ACHN (cell line): ENCODE measurements around the gene PRAMEF7.
"Not testable (repeated sequence)": the region's sequence is repeated elsewhere in the genome, so short reads cannot be mapped to it uniquely, and the experiment has no call there.

Source experiments
- DNase-seq: peaks from one replicate; pipeline ENCODE4 v3.0.0-alpha.2; 2015
- in situ Hi-C: cut with HindIII; loops from 2 replicates; pipeline ENCODE4 v1.10.0; 2017; ENCODE audit warnings: low sequenced_read_pairs, low pct_ligation_motif_present, low pct_unique_long_range_greater_than_20kb

PRAMEF7 gene

DNA sequence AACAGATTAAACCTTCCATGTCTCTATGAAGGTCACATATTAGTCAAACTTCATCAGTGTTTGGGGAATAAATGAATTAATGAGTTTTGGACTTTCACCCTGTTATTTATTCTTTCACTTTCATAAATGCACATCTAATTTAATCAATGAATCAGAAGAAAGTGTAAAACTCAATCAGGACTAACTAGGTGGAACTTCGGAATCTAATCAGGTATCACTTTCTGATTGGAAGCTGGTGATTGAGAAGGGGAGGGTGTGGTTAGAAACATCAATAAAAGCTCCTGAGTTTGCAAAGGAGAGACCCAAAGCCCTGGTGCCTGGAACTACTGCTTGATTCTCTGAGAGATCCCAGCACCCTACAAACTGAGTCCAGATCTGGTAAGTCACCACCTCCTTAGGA, at the start of gene PRAMEF7:
PRAMEF7 (plus strand) TSS at position 301 of the 400 bp plus-strand sequence. CDS start 1,083 bp downstream, outside the sequence.
- DNase-seq, in situ Hi-C loops: not testable (repeated sequence)

DNA sequence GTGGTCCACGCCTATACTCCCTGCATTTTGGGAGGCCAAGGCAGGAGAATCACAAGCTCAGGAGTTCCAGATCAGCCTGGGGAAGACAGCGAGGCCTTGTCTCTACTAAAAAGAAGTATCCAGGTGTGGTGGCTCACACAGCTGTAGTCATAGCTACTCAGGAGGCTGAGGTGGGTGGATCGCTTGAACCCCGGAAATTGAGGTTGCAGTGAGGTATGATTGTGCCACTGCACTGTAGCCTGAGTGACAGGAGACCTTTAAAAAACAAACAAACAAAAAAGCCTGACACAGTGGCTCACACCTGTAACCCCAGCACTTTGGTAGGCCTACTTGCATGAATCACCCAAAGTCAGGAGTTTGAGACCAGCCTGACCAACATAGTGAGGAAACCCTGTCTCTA, 38.0 kb upstream of the PRAMEF7 start:
- in situ Hi-C loops, DNase-seq: not testable (repeated sequence)

DNA sequence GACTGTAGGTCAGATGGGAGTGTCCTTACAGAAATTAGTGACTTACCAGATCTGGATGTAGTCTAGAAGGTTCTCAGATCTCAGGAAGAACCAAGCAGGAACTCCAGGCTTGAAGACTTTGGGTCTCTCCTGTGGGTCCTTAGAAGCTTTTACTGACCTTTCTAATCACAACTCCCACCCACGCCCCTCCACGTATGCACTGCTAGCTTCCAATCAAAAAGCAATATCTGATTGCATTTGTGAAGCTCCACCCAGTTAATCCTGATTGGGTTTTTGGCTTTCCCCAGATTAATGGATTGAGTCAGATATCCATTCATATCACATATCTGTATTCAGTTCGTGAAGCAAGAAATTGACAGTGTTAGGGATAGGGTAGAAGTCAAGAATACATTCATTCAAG, 30.3 kb upstream of the PRAMEF7 start, which contains the start of gene PRAMEF4:
PRAMEF4 (minus strand) TSS at position 101 of the 400 bp plus-strand sequence. CDS start 2,807 bp downstream, outside the sequence.
- in situ Hi-C loops, DNase-seq: not testable (repeated sequence)

DNA sequence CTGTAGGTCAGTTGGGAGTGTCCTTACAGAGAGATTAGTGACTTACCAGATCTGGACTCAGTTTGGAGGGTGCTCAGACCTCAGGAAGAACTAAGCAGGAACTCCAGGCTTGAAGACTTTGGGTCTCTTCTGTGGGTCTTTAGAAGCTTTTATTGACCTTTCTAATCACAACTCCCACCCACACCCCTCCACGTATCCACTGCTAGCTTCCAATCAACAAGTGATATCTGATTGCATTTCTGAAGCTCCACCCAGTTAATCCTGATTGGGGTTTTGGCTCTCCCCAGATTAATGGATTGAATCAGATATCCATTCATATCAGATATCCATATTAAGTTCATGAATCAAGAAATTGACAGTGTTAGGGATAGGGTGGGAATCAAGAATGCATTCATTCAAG, 18.2 kb upstream of the PRAMEF7 start, which contains the start of gene PRAMEF10:
PRAMEF10 (minus strand) TSS at position 101 of the 400 bp plus-strand sequence. CDS start 2,423 bp downstream, outside the sequence.
- in situ Hi-C loops, DNase-seq: not testable (repeated sequence)

DNA sequence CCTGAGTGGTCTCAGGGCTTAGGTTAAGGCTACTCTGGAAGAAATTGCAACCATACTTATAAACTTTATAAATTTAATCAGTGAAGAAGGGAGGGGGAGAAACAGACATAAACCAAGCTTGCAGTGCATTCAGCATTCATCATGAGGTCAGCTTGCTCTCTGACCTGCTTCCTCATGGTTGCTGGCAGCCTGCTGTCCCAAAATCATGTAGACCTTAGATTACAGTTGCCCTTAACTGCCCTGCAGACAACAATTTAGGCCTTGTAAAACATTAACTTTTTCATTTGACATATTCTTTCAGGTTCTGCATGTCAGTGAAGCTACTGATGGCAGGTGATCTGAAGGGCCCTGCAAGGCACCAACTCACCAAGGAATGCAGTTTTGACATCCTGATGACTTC, 17.2 kb upstream of the PRAMEF7 start:
- DNase-seq, in situ Hi-C loops: not testable (repeated sequence)

DNA sequence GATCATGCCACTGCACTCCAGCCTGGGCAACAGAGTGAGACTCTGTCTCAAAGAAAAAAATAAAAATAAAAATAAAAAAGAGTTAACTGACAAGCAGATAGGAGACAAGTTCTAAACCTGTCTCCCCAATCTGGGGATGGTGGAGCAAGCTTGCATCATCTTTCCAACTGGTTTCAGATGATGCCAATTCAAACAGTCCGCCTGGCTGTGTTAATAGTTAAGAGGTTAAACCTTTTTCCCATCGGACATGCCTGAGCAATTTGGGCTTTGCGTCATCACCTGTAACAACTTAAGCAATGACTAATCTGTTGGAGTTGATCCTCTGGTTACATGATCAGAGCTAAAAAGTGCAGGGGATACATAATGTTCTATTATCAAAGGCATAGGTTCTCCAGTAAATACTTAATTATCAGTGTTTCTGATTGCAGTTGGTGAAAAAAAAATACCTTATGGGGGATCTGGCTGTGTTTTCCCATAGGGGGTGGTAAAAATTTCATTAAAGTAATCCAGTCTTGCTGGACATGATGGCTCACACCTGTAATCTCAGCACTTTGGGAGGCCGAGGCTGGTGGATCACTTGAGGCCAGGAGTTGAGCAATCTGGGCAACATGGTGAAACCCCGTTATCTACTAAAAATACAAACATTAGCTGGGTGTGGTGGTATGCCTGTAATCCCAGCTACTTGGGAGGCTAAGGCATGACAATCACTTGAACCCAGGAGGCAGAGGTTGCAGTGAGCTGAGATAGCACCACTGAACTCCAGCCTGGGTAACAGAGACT, 12.4 kb upstream of the PRAMEF7 start:
- in situ Hi-C loops, DNase-seq: not testable (repeated sequence)

DNA sequence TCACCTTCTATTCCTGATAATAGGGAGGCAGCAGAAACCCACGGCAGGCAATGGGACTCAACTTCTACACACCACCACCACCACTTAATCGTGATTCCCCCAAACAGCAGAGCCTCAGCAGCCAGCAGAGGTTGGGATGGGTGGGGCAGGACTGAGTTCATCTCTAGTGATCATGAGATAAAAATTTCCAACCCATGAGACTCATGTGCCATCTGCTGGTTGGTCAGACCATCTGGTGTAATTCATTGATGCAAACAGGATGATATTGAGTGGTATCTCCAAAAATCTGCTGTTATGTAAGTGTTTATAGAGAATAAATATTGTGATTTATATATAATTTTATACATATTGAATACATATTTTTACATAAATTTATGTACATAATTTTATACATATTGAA, 5.3 kb downstream of the PRAMEF7 start:
- in situ Hi-C loops, DNase-seq: not testable (repeated sequence)

DNA sequence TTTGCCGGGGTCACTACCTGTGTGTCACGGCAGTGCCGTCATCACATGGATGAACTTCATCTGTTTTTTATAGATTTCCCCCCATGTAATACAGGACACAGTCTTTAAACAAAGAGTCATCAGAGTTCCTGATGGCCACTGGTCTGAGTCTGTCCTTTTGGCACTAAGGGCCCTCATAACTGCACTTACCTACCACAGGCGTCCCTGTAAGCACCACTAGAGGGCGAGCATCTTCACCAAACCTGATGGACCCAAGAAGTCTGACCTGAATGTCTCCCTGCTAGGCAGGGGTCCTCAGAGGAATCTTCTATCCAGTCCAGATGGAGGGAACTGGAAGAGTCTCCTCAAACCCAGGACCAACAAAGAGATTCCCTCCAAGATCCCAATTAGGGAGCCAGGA, 8.0 kb downstream of the PRAMEF7 start:
- DNase-seq, in situ Hi-C loops: not testable (repeated sequence)

DNA sequence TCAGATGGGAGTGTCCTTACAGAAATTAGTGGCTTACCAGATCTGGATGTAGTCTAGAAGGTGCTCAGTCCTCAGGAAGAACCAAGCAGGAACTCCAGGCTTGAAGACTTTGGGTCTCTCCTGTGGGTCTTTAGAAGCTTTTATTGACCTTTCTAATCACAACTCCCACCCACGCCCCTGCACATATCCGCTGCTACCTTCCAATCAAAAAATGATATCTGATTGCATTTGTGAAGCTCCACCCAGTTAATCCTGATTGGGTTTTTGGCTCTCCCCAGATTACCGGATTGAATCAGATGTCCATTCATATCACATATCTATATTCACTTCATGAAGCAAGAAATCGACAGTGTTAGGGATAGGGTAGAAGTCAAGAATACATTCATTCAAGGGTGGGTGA, 31.1 kb downstream of the PRAMEF7 start, which contains the start of gene PRAMEF6:
PRAMEF6 (minus strand) TSS at position 101 of the 400 bp plus-strand sequence. CDS start 5,062 bp downstream, outside the sequence.
- in situ Hi-C loops, DNase-seq: not testable (repeated sequence)
